Bronchial epithelial cell (primary cell): Measurements from ENCODE around the gene ADH4. TPM values are rescaled to one million over a fixed set of nuclear protein-coding genes. Genes with fewer than 3 reads are reported as not detected.

Experiments
- DNase-seq: peaks from one replicate; pipeline ENCODE4 v3.0.0-alpha.2; 2010; ENCODE audit warnings: low read depth
- FAIRE-seq: peaks from 2 replicates; lab custom pipeline; 2011; peaks lifted over from hg19 to GRCh38; lab: Jason Lieb, UNC
- H3K27me3 ChIP-seq: 2 replicates; pipeline ENCODE4 v1.5.1; 2011; ENCODE audit warnings: low read length; ENCODE audit not compliant: control insufficient read depth, insufficient read depth
- H3K36me3 ChIP-seq: 2 replicates; pipeline ENCODE4 v1.5.1; 2011; ENCODE audit warnings: low read length; ENCODE audit not compliant: control insufficient read depth, insufficient read depth
- H3K4me3 ChIP-seq: 2 replicates; pipeline ENCODE4 v1.5.1; 2011; ENCODE audit warnings: mild to moderate bottlenecking, low read depth, low read length, control low read depth
- CTCF ChIP-seq: IDR thresholded peaks from 2 replicates; pipeline ENCODE4 v1.5.1; 2011; ENCODE audit warnings: mild to moderate bottlenecking, moderate library complexity, low read length, control low read depth, inconsistent platforms; ENCODE audit not compliant: insufficient read depth, severe bottlenecking
- total RNA-seq: library from RNA; depleted of rRNA; stranded (reverse); fragments of >200 nt; gene quantifications from 2 replicates; pipeline ENCODE4 v1.2.1, GENCODE V29; 2014

ADH4 gene
- total RNA-seq, 1 donor from 2014 or later = not detected

GRCh38 chr4:99078931-99079624 is 65.0 kb downstream of the ADH4 start:
- no peak for DNase-seq
- Histone ChIP-seq H3K4me3 (no peak overlapping the region), H3K36me3 (peaks cover 28% of the 10 kb centered on the region), H3K27me3 (no peaks in the 10 kb centered on the region)
- TF ChIP-seq CTCF = no peak
- no peak for FAIRE-seq

GRCh38 chr4:99078336-99078735 is 65.8 kb downstream of the ADH4 start:
- no peak for TF ChIP-seq CTCF
- DNase-seq = no peak
- no peak for FAIRE-seq
- no peak overlapping the region for H3K4me3 ChIP-seq
- peaks cover 25% of the 10 kb centered on the region for H3K36me3 ChIP-seq
- no peaks in the 10 kb centered on the region for H3K27me3 ChIP-seq

GRCh38 chr4:99077177-99077576 is 66.9 kb downstream of the ADH4 start:
- DNase-seq (no peak), FAIRE-seq (no peak)
- H3K36me3 ChIP-seq = peaks cover 23% of the 10 kb centered on the region
- no peak for TF ChIP-seq CTCF
- no peak overlapping the region for H3K4me3 ChIP-seq
- H3K27me3 ChIP-seq = no peaks in the 10 kb centered on the region

- Histone ChIP-seq H3K27me3 (no peaks in the 10 kb centered on the region), H3K4me3 (no peak overlapping the region), H3K36me3 (peaks cover 23% of the 10 kb centered on the region)
- no peak for FAIRE-seq
- DNase-seq = no peak
- no peak for TF ChIP-seq CTCF
Measured at GRCh38 chr4:99076292-99076976, 67.7 kb downstream of the ADH4 start.

- peaks cover 15% of the 10 kb centered on the region for H3K36me3 ChIP-seq
- H3K4me3 ChIP-seq = no peak overlapping the region
- DNase-seq = no peak
- H3K27me3 ChIP-seq = no peaks in the 10 kb centered on the region
- TF ChIP-seq CTCF = no peak
- FAIRE-seq = no peak
Measured at GRCh38 chr4:99074816-99075215, 69.3 kb downstream of the ADH4 start.

Other genes with a start within 250 kb of the ADH4 start
- gene EIF4E, start 215.2 kb downstream of the ADH4 start, total RNA-seq = 237 and 306 TPM in 2 replicates
- gene METAP1, start 148.6 kb downstream of the ADH4 start, total RNA-seq = 33.0 and 41.9 TPM in 2 replicates
- gene ADH5, start 55.5 kb downstream of the ADH4 start, total RNA-seq = 90.6 and 152 TPM in 2 replicates
- not detected in 2 replicates for gene ADH6, start 74.9 kb upstream of the ADH4 start, total RNA-seq
- not detected in 2 replicates for gene ADH1A, start 146.7 kb upstream of the ADH4 start, total RNA-seq
- gene ADH1B, start 177.1 kb upstream of the ADH4 start, total RNA-seq = 0.26 and 2.1 TPM in 2 replicates
- gene ADH1C, start 208.4 kb upstream of the ADH4 start, total RNA-seq = 0.26 TPM in 1 of 2 replicates, not detected in the other